Upper lobe of left lung (tissue), 6 donors: ENCODE results near the gene CCDC149. TPM values are rescaled to one million over a fixed set of nuclear protein-coding genes. Genes with fewer than 3 reads are reported as not detected.

Experiments used
- ATAC-seq, 2 donors: fragments of 200-7000 bp; cut with Tn5 transposase; one replicate each; pipeline ENCODE4 v1.9.1; 2022; ENCODE audit warnings: mild to moderate bottlenecking in 2 of 2, moderate library complexity in 2 of 2; ENCODE audit not compliant: low FRiP score in 2 of 2
- DNase-seq, 2 donors: peaks; one replicate each; pipeline ENCODE4 v3.0.0-alpha.2; 2019 to 2020
- H3K27ac ChIP-seq, 4 donors: fragments of 200-600 bp; sonication (generic); one replicate each; pipeline ENCODE4 v1.5.1; 2016 to 2019
- H3K27me3 ChIP-seq, 4 donors: fragments of 200-600 bp; sonication (generic); one replicate each; pipeline ENCODE4 v1.5.1; 2017 to 2019
- H3K36me3 ChIP-seq, 4 donors: fragments of 200-600 bp; sonication (generic); one replicate each; pipeline ENCODE4 v1.5.1; 2016 to 2019
- H3K4me1 ChIP-seq, 4 donors: fragments of 200-600 bp; sonication (generic); one replicate each; pipeline ENCODE4 v1.5.1; 2018 to 2019
- H3K4me3 ChIP-seq, 4 donors: fragments of 200-600 bp; sonication (generic); one replicate each; pipeline ENCODE4 v1.5.1; 2017 to 2019; ENCODE audit warnings: mild to moderate bottlenecking in 2 of 4, moderate library complexity in 1 of 4
- H3K9me3 ChIP-seq, 4 donors: fragments of 200-600 bp; sonication (generic); one replicate each; pipeline ENCODE4 v1.5.1; 2018 to 2019
- CTCF ChIP-seq, 6 experiments: fragments of 450-650 bp in 4 of 6; fragments of 200-600 bp in 2 of 6; sonication (generic) in 2 of 6; IDR thresholded peaks; one replicate each; pipeline ENCODE4 v1.5.1; 2016 to 2019; ENCODE audit warnings: antibody characterized with exemption in 6 of 6
- EP300 ChIP-seq, 4 donors: sonication (generic); formaldehyde crosslinking; IDR thresholded peaks; one replicate each; pipeline ENCODE4 v1.5.1; 2017; ENCODE audit warnings: antibody characterized with exemption in 4 of 4, control low read depth in 2 of 4
- POLR2A ChIP-seq, 4 donors: fragments of 450-650 bp; IDR thresholded peaks; one replicate each; pipeline ENCODE4 v1.5.1; 2016 to 2017; ENCODE audit warnings: antibody characterized with exemption in 4 of 4, mild to moderate bottlenecking in 2 of 4
- POLR2AphosphoS5 ChIP-seq, 2 donors: sonication (generic); formaldehyde crosslinking; IDR thresholded peaks; one replicate each; pipeline ENCODE4 v1.5.1; 2017; ENCODE audit warnings: antibody characterized with exemption in 2 of 2
- WGBS, 2 donors: methylation state at CpG; one replicate each; pipeline ENCODE4 v1.1.5; 2017 to 2018; 5-methylcytosine and 5-hydroxymethylcytosine counted together
- total RNA-seq, 6 donors: library from RNA; depleted of rRNA in 4 of 6; stranded (reverse); fragments of >200 nt in 4 of 6; gene quantifications; one replicate each; pipeline versions ENCODE4 v1.1.0 to v1.2.1, GENCODE V29; 2016 to 2021
- donor health status: DM: no; HTN: no; CAD: no; lungs with moderate emphysema.
- donor health status: DM: no; HTN: yes; CAD: no; lungs with severe emphysema.

Gene CCDC149
- total RNA-seq, 6 donors from 2014 or later = 13.4 to 31.3 (median 22.3) TPM

- WGBS, 2 donors = 42 to 48% methylated on average over 9 of the region's 9 CpGs
- Histone ChIP-seq H3K4me1 (peaks cover 20 to 40% (median 28%) of the 10 kb centered on the region in 4 donors), H3K9me3 (no peaks in the 10 kb centered on the region), H3K27ac (peak overlapping the region; percentile 63 to 89 (median 84)), H3K27me3 (peaks cover 0 to 15% (median 5%) of the 10 kb centered on the region in 4 donors), H3K36me3 (no peaks in the 10 kb centered on the region), H3K4me3 (peak overlapping the region in 3 of 4 donors; percentile 26 to 45 (median 42))
- ATAC-seq (peak; percentile 16 to 32), DNase-seq (no peak)
- TF ChIP-seq POLR2A (IDR thresholded peaks at IDR 0.05) (peak in 1 of 4 donors; percentile 11), CTCF (IDR thresholded peaks at IDR 0.05) (no peak), POLR2AphosphoS5 (IDR thresholded peaks at IDR 0.05) (no peak), EP300 (IDR thresholded peaks at IDR 0.05) (no peak)
Observed at GRCh38 chr4:24795666-24796381, 117.0 kb downstream of the CCDC149 start.

GRCh38 chr4:24794916-24795665 lies 117.8 kb downstream of the CCDC149 start, which contains the start of gene SOD3:
Gene SOD3 (plus strand): TSS chr4:24795573. CDS start chr4:24799522, 3,949 bp downstream.
- WGBS, 2 donors = 52 to 54% methylated on average over 17 to 21 of the region's 21 CpGs
- H3K4me1 ChIP-seq = peaks cover 14 to 33% (median 22%) of the 10 kb centered on the region in 4 donors
- peak in 3 of 4 donors; percentile 45 to 82 (median 49) for TF ChIP-seq POLR2A (IDR thresholded peaks at IDR 0.05)
- TF ChIP-seq POLR2AphosphoS5 (IDR thresholded peaks at IDR 0.05) = peak; percentile 57 to 92
- no peak for TF ChIP-seq CTCF (IDR thresholded peaks at IDR 0.05)
- H3K36me3 ChIP-seq = no peaks in the 10 kb centered on the region
- H3K27ac ChIP-seq = peak within 1 kb of the TSS; percentile 63 to 89 (median 84)
- DNase-seq (peak; percentile 63 to 92), ATAC-seq (peak; percentile 94 to 97)
- H3K27me3 ChIP-seq = peaks cover 0 to 12% (median 5%) of the 10 kb centered on the region in 4 donors
- H3K9me3 ChIP-seq = no peaks in the 10 kb centered on the region
- peak within 1 kb of the TSS in 3 of 4 donors; percentile 26 to 45 (median 42) for H3K4me3 ChIP-seq

- peaks cover 8 to 27% (median 17%) of the 10 kb centered on the region in 4 donors for H3K4me1 ChIP-seq
- ATAC-seq = peak in 1 of 2 donors; percentile 37
- H3K4me3 ChIP-seq = peak overlapping the region in 1 of 4 donors; percentile 2
- DNase-seq = no peak
- peak overlapping the region; percentile 63 to 89 (median 84) for H3K27ac ChIP-seq
- WGBS, 2 donors = 71 to 75% methylated on average over 10 of the region's 10 CpGs
- H3K36me3 ChIP-seq = no peaks in the 10 kb centered on the region
- H3K27me3 ChIP-seq = peaks cover 0 to 6% (median 1%) of the 10 kb centered on the region in 4 donors
- TF ChIP-seq CTCF (IDR thresholded peaks at IDR 0.05) = no peak
- TF ChIP-seq EP300 (IDR thresholded peaks at IDR 0.05) = peak in 2 of 4 donors; percentile 11 to 56
- peak; percentile 45 to 46 for TF ChIP-seq POLR2AphosphoS5 (IDR thresholded peaks at IDR 0.05)
- no peak for TF ChIP-seq POLR2A (IDR thresholded peaks at IDR 0.05)
- no peaks in the 10 kb centered on the region for H3K9me3 ChIP-seq
Observed at GRCh38 chr4:24794480-24794879, 118.4 kb downstream of the CCDC149 start.

GRCh38 chr4:24794051-24794450 lies 118.8 kb downstream of the CCDC149 start:
- Histone ChIP-seq H3K27ac (peak overlapping the region; percentile 63 to 89 (median 84)), H3K36me3 (no peaks in the 10 kb centered on the region), H3K4me3 (peak overlapping the region in 1 of 4 donors; percentile 2), H3K9me3 (no peaks in the 10 kb centered on the region), H3K27me3 (peaks cover 0 to 1% (median 0%) of the 10 kb centered on the region in 4 donors), H3K4me1 (peaks cover 8 to 24% (median 15%) of the 10 kb centered on the region in 4 donors)
- DNase-seq = no peak
- 61 to 62% methylated on average over 4 of the region's 4 CpGs for WGBS, 2 donors
- TF ChIP-seq CTCF (IDR thresholded peaks at IDR 0.05) = no peak
- no peak for TF ChIP-seq EP300 (IDR thresholded peaks at IDR 0.05)
- TF ChIP-seq POLR2AphosphoS5 (IDR thresholded peaks at IDR 0.05) = no peak
- TF ChIP-seq POLR2A (IDR thresholded peaks at IDR 0.05) = no peak
- ATAC-seq = no peak
